ENCODE measurements around the gene CRADD. TPM values are rescaled to one million over a fixed set of nuclear protein-coding genes. Genes with fewer than 3 reads are reported as not detected.

The CRADD gene
- total RNA-seq, 1 donor from 2014 or later = 17.1 TPM

DNA sequence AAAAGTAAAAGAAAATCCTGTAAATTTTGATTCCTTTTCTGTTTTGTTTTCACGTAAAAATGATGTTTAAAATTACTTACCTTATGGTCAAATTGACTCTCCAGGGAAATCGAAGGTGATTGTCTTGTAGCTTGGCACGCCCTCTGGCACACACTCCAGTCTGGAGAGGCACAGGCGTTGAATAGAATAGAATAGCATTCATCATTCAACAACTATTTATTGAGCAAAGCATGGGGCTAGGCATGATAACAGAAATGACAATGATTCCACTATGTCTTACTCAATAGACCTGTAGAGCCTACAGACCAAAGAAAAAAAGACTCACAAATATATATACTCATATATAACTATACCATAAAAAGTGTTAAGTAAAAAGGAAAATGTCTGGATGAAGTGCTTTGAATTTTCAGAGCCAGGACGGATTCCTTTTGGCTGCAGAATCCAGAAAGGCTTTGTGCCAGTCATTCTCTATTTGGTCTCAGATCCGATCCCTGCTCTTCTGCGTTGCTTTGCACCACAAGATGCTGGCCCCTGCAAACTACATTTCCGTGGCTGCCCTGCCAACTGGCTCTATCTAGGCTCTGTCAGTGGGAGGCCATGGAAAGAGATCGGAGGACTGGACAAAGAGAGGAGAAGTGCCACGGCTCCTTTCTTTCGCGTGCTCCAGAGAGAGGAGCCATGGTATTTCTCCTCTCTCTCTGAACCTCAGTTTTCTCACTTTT lies 231.8 kb downstream of the CRADD start:
- H3K27ac ChIP-seq = no peak overlapping the region
- no peaks in the 10 kb centered on the region for H3K36me3 ChIP-seq
- DNase-seq = no peak
- intact Hi-C loops (cut with DNase I) = no loop called here
- no peaks in the 10 kb centered on the region for H3K9me3 ChIP-seq
- no peaks in the 10 kb centered on the region for H3K4me1 ChIP-seq
- TF ChIP-seq CTCF (IDR thresholded peaks at IDR 0.05) = no peak
- no peak overlapping the region for H3K4me3 ChIP-seq
- H3K27me3 ChIP-seq = no peaks in the 10 kb centered on the region
- no peak for ATAC-seq

GRCh38 chr12:93911396-93911795 lies 234.2 kb downstream of the CRADD start:
- no peak for TF ChIP-seq CTCF (IDR thresholded peaks at IDR 0.05)
- no peak for ATAC-seq
- Histone ChIP-seq H3K36me3 (no peaks in the 10 kb centered on the region), H3K27me3 (no peaks in the 10 kb centered on the region), H3K27ac (no peak overlapping the region), H3K9me3 (no peaks in the 10 kb centered on the region), H3K4me3 (no peak overlapping the region), H3K4me1 (no peaks in the 10 kb centered on the region)
- intact Hi-C loops (cut with DNase I) = no loop called here
- DNase-seq = no peak

DNA sequence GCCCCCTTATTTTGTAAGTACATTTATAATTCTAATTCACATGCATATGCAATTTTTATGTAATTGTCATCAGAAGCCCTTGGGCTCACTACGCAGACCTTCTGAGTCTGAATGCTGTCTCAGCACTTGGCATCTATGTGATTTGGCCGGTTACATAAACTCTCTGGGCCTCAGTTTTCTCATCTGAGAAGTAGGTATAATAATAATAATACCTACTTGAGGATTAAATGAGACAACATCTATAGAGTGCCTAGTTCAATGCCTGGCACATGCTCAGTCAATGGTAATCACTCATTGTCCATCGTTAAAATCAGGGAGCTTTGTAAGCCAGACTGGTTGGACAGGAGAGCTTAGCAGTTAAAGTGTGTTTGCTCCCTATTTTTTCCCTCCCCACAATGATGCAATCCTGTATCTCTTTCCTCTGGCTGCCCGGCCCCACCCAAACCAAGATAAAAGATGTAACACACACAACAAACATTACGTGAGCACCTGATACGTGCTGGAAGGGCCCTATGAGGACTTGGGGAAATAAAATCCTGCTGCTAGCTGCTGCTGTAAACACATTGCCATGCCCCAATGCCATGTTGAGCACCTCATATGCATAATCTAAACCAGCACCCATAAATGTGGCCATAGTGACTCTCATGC lies 235.0 kb downstream of the CRADD start:
- no peaks in the 10 kb centered on the region for H3K36me3 ChIP-seq
- TF ChIP-seq CTCF (IDR thresholded peaks at IDR 0.05) = no peak
- no peak overlapping the region for H3K27ac ChIP-seq
- intact Hi-C loops (cut with DNase I) = no loop called here
- no peaks in the 10 kb centered on the region for H3K27me3 ChIP-seq
- H3K4me3 ChIP-seq = no peak overlapping the region
- no peaks in the 10 kb centered on the region for H3K9me3 ChIP-seq
- no peaks in the 10 kb centered on the region for H3K4me1 ChIP-seq
- ATAC-seq (no peak), DNase-seq (no peak)

DNA sequence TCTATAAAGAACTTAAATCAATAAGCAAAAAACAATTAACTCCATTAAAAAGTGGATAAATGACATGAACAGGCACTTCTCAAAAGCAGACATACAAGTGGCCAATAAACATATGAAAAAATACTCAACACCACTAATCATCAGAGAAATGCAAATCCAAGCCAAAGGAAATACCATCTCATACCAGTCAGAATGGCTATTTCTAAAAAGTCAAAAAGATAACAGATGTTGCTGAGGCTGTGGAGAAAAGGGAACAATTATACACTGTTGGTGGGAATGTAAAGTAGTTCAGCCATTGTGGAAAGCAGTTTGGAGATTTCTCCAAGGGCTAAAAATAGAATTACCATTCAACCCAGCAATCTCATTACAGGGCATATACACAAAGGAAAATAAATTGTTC lies 236.7 kb downstream of the CRADD start:
- no peak for DNase-seq
- no peak overlapping the region for H3K4me3 ChIP-seq
- TF ChIP-seq CTCF (IDR thresholded peaks at IDR 0.05) = no peak
- no peaks in the 10 kb centered on the region for H3K9me3 ChIP-seq
- no peak for ATAC-seq
- no peaks in the 10 kb centered on the region for H3K36me3 ChIP-seq
- H3K27me3 ChIP-seq = no peaks in the 10 kb centered on the region
- H3K27ac ChIP-seq = no peak overlapping the region
- intact Hi-C loops (cut with DNase I) = no loop called here
- no peaks in the 10 kb centered on the region for H3K4me1 ChIP-seq

GRCh38 chr12:93914281-93914680 lies 237.1 kb downstream of the CRADD start:
- no peak for DNase-seq
- TF ChIP-seq CTCF (IDR thresholded peaks at IDR 0.05) = no peak
- Histone ChIP-seq H3K9me3 (no peaks in the 10 kb centered on the region), H3K36me3 (no peaks in the 10 kb centered on the region), H3K27me3 (no peaks in the 10 kb centered on the region), H3K27ac (no peak overlapping the region), H3K4me3 (no peak overlapping the region), H3K4me1 (no peaks in the 10 kb centered on the region)
- intact Hi-C loops (cut with DNase I) = no loop called here
- ATAC-seq = no peak

All from upper lobe of right lung (tissue), 1 donor.